DND-41 (cell line): ENCODE data around the gene PCDHA6.

Source experiments
- CTCF ChIP-seq: IDR thresholded peaks from 2 replicates; pipeline ENCODE4 v1.5.1; 2012; ENCODE audit warnings: borderline replicate concordance, low read length, moderate library complexity, mild to moderate bottlenecking; ENCODE audit not compliant: poor library complexity, severe bottlenecking; ENCODE audit errors: extremely low read depth
- EZH2 ChIP-seq: IDR thresholded peaks from 3 replicates; pipeline ENCODE4 v1.6.1; 2012; ENCODE audit warnings: borderline replicate concordance, low read depth, mild to moderate bottlenecking, moderate library complexity, low read length, inconsistent platforms; ENCODE audit not compliant: severe bottlenecking

GRCh38 chr5:140842798-140843733 is 15.3 kb downstream of the PCDHA6 start:
- no peak for TF ChIP-seq CTCF
- no peak for TF ChIP-seq EZH2
